HG03378 (cell line): ENCODE results near the gene ASTN2.

ENCODE experiments used
- ATAC-seq: cut with Tn5 transposase; IDR thresholded peaks from one replicate; pipeline ENCODE4 v1.9.1; 2021; ENCODE audit warnings: mild to moderate bottlenecking, moderate library complexity; ENCODE audit not compliant: unreplicated experiment

The ASTN2 gene

GRCh38 chr9:116596646-116597045, 818.2 kb downstream of the ASTN2 start:
- ATAC-seq, result no peak

- ATAC-seq, result no peak
These were observed 820.3 kb downstream of the ASTN2 start for GRCh38 chr9:116594547-116594946.

GRCh38 chr9:116592970-116593369, 821.9 kb downstream of the ASTN2 start:
- no peak for ATAC-seq

- peak; percentile 61 for ATAC-seq
These were observed 825.2 kb downstream of the ASTN2 start for GRCh38 chr9:116589392-116590354.

- no peak for ATAC-seq
These were observed 826.9 kb downstream of the ASTN2 start for GRCh38 chr9:116587919-116588318.

GRCh38 chr9:116585896-116586295, 829.0 kb downstream of the ASTN2 start:
- ATAC-seq, result no peak

GRCh38 chr9:116585204-116585603, 829.7 kb downstream of the ASTN2 start:
- ATAC-seq, result no peak

GRCh38 chr9:116580853-116581252, 834.0 kb downstream of the ASTN2 start:
- ATAC-seq, result no peak

- ATAC-seq, result no peak
These were observed 838.5 kb downstream of the ASTN2 start for GRCh38 chr9:116576386-116576785.

- no peak for ATAC-seq
These were observed 840.7 kb downstream of the ASTN2 start for GRCh38 chr9:116574027-116574679.

GRCh38 chr9:116572095-116572748, 842.6 kb downstream of the ASTN2 start:
- peak; percentile 80 for ATAC-seq

- ATAC-seq, result no peak
These were observed 845.7 kb downstream of the ASTN2 start for GRCh38 chr9:116569111-116569510.

GRCh38 chr9:116566677-116567488, 848.0 kb downstream of the ASTN2 start:
- no peak for ATAC-seq

GRCh38 chr9:116565986-116566385, 848.9 kb downstream of the ASTN2 start:
- ATAC-seq, result no peak

GRCh38 chr9:116564266-116564793, 850.5 kb downstream of the ASTN2 start:
- ATAC-seq, result no peak

- no peak for ATAC-seq
These were observed 855.9 kb downstream of the ASTN2 start for GRCh38 chr9:116558818-116559540.

GRCh38 chr9:116558035-116558434, 856.8 kb downstream of the ASTN2 start:
- ATAC-seq, result no peak

- no peak for ATAC-seq
These were observed 859.2 kb downstream of the ASTN2 start for GRCh38 chr9:116555556-116556155.

- no peak for ATAC-seq
These were observed 859.7 kb downstream of the ASTN2 start for GRCh38 chr9:116555119-116555518.
